Mononuclear cell (primary cell): ENCODE results near the gene CD74. TPM values are rescaled to one million over a fixed set of nuclear protein-coding genes. Genes with fewer than 3 reads are reported as not detected.
"Not testable (repeated sequence)": the region's sequence is repeated elsewhere in the genome, so short reads cannot be mapped to it uniquely, and the experiment has no call there.

ENCODE experiments used
- H3K27me3 ChIP-seq: 2 replicates; pipeline ENCODE4 v1.6.0; 2011; ENCODE audit warnings: low read length, control low read depth; ENCODE audit not compliant: insufficient read depth
- H3K4me1 ChIP-seq: 2 replicates; pipeline ENCODE4 v1.5.1; 2011; ENCODE audit warnings: mild to moderate bottlenecking, low read length, control low read depth; ENCODE audit not compliant: insufficient read depth
- H3K4me3 ChIP-seq: 2 replicates; pipeline ENCODE4 v1.5.1; 2011; ENCODE audit warnings: mild to moderate bottlenecking, low read length, moderate library complexity
- H3K9me3 ChIP-seq: 2 replicates; pipeline ENCODE4 v1.5.1; 2011; ENCODE audit warnings: low read depth, mild to moderate bottlenecking, control low read depth, low read length
- total RNA-seq: library from RNA; depleted of rRNA; stranded (reverse); fragments of >200 nt; gene quantifications from one replicate; pipeline ENCODE4 v1.2.3, GENCODE V29; 2012

CD74 gene
- total RNA-seq = 2,135 TPM

DNA sequence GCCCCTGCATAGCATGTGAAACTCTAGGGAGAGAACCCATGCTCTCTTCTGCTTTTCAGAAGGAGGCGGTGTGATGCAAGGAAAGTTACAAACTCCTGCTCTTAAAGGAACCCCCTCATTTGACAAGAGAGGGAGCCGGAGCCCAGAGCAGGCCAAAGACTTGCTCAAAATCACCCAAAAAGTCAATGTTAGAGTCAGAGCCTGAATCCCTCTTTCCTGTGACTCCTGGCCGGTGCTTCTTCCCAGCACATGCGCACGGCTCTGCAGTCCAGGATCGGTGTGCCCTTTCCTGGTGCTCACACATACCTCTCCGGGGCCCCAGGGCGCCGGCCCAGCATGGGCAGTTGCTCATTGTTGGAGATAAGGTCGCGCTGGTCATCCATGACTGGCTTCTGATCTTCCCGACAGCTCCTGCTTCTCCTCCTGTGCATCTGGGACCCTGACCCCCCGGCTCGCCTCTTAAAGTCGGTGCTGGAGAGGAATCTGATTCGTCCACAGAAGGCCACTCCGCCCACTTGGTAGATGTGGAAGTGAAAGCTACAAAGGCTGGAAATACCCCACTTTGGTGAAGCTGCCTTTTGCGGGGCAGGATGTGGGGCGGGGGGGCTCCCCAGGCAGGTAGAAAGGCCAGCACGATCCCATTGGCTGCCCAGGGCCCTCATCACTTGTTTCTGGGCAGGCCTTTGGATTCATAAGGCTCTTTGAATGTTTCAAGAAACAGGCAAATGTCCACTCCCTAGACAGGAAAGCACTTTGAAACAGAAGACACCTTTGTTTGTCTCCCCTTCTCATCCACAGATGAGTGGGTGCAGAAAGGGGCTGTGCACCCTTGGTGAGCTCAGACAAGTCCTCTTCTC is at the start of gene CD74:
TSS of gene CD74 (minus strand) at position 592 of the 857 bp plus-strand sequence. CDS start at position 431, 161 bp downstream.
- Histone ChIP-seq H3K9me3 (no peaks in the 10 kb centered on the region), H3K4me1 (peaks cover 68% of the 10 kb centered on the region), H3K4me3 (peak within 1 kb of the TSS; percentile 97)

DNA sequence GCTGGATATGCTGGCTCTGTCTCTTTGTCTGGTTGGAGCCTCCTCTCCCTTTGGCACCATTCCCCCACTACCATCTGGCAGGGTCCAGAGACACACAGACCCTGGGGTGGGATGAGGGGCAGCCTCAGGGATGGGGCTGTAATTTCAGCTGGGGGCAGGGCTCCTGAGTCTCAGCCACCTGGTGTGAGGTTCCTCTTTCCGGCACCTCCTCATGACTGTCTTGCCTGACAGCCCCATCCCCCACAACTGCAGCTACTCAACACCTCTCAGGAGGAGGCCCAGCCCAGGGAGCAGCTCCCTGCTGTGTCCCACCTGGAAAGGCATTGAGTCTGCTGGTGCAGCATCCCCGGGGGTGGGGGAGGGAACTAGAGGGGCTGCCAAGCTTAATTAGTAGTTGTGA is 48.5 kb upstream of the CD74 start:
- H3K4me3 ChIP-seq = no peak overlapping the region
- no peaks in the 10 kb centered on the region for H3K9me3 ChIP-seq
- no peaks in the 10 kb centered on the region for H3K27me3 ChIP-seq
- H3K4me1 ChIP-seq = peaks cover 41% of the 10 kb centered on the region

More for the DNA sequence above, at the start of gene CD74:
- H3K27me3 ChIP-seq = no peaks in the 10 kb centered on the region

DNA sequence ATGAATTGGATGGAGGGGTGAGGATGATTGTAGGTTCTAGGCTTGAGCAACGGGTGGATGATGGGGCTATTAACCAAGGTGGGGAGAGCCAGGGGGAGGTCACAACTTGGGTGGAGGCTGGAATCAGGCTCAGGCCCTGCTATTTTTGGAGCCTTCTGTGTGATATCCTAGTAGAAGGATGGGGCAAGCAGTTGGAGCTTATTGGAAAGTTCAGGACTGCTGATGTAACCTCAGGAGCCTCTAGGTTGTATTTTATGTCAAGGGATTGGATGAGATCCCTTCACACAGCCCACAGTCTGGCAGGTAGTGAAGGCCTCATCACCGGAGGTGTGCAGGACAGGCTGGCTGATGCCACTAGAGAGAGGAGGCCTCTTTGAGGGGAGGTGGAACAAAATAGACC is 48.1 kb upstream of the CD74 start:
- Histone ChIP-seq H3K4me3 (no peak overlapping the region), H3K27me3 (no peaks in the 10 kb centered on the region), H3K9me3 (no peaks in the 10 kb centered on the region), H3K4me1 (peaks cover 37% of the 10 kb centered on the region)

DNA sequence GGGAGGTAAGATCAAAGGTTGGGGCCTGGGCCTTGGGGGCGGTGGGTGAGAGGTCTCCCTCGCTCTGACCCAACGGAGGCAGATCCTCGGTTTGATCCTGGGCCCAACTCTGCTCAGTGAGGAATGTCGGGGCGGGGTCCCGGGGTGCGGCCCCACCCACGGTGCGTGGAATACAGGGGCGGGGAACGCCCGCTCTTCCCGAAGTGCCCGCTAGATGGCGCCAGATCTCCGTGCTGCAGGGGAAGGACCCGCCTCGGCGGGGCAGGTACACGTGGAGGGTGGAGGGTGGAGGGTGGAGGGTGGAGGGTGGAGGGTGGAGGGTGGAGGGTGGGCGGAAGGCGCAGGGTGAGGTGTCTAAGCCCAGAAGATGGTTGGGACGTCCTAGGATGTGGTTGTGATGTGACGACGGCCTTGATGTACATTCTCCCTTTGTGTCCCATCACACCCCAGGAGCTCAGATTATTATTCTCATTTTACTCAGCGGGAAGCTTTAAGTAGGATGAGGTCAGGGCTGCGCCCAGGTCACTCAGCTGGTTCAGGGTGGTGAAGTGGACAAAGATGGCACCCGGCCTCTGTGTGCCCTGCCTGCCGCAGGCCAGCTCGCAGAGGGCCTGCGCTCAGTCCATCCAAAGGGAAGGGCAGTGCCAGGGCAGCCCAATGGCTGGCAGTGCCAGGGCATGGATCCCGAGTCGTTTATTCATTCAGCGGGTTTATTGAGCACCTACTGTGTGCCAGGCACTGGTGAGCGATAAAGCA is 46.3 kb upstream of the CD74 start:
- Histone ChIP-seq H3K27me3 (no peaks in the 10 kb centered on the region), H3K9me3 (no peaks in the 10 kb centered on the region), H3K4me3 (no peak overlapping the region), H3K4me1 (peaks cover 50% of the 10 kb centered on the region)

DNA sequence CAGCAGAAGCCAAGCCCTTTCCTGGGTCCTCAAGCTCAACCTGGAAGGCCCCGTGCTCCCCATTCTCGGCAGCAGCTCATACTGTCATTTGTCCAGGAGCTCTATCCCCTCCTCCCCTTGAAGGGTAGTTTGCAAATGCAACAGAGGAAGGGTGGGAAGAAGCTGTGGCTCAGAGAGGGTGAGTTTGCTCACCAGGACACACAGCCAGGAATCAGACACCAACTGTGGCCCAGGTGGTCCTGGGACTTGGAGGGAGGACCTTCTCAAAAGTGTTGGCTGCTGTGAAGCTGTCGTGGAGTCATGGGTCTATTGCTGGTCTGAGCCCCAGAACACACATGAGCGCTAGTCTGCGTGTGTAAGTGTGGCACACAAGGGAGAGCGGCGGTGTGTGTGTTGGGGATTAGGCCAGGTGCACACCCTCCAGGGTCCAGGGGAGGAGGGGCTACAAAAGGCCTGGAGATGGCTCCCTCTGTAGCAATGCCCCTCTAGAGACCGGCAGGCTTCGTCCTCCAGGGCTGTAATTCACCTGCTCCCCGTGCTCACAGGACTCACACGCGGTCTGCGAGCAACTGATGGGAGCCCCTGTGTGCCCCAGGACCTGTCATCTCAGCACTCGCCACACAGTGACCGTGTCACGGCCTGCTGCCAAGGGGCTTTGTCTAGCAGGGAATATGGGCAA is 45.0 kb upstream of the CD74 start:
- no peaks in the 10 kb centered on the region for H3K27me3 ChIP-seq
- H3K9me3 ChIP-seq = no peaks in the 10 kb centered on the region
- peaks cover 63% of the 10 kb centered on the region for H3K4me1 ChIP-seq
- no peak overlapping the region for H3K4me3 ChIP-seq

DNA sequence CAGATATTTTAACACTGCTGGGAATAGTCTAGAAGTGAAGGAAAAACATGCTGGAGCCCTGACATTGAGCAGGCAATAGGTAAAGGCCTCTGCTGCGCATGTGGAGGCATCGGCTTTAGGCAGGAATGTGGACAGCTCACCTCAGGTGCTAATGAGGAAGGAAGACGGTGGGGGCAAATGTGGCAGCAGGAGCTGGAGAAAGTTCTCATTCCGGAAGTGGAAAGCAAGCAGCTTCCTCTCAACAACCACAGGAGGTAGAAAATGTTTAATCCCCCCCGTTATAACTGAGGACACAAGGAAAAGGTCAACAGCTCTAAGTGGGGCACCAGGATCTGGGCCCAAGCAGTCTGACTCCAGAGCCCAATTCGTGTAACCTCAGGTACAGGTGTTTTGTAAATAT is 44.4 kb upstream of the CD74 start:
- H3K4me3 ChIP-seq = no peak overlapping the region
- H3K4me1 ChIP-seq = peaks cover 65% of the 10 kb centered on the region
- H3K9me3 ChIP-seq = no peaks in the 10 kb centered on the region
- H3K27me3 ChIP-seq = no peaks in the 10 kb centered on the region

DNA sequence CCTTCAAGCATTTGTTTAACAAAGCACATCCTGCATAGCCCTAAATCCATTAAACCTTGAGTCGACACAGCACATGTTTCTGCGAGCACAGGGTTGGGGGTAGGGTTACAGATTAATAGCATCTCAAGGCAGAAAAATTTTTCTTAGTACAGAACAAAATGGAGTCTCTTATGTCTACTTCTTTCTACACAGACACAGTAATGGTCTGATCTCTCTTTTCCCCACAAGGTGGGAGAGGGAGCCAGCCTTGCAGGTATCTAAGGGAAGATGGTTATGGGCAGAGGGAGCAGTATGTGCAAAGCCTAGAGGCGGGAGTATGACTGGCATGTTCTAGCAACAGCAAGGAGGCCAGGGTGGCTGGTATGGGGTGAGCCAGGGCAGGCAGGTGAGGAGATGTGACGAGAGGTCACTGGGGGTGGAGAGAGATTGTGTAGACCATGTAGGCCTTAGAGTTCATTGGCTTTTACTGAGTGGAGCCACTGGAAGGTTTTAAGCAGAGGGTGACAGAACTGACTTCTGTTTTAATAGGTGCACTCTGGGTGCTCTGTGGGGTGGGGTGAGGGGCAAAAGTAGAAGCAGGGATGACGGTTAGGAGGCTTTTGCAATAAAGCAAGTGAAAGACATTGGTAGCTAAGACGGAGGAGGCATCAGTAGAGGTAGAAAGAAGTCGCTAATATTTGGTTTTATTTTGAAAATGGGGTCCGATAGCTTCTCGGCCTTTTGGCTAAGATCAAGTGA is 42.0 kb upstream of the CD74 start:
- no peak overlapping the region for H3K4me3 ChIP-seq
- no peaks in the 10 kb centered on the region for H3K27me3 ChIP-seq
- H3K9me3 ChIP-seq = no peaks in the 10 kb centered on the region
- peaks cover 49% of the 10 kb centered on the region for H3K4me1 ChIP-seq

DNA sequence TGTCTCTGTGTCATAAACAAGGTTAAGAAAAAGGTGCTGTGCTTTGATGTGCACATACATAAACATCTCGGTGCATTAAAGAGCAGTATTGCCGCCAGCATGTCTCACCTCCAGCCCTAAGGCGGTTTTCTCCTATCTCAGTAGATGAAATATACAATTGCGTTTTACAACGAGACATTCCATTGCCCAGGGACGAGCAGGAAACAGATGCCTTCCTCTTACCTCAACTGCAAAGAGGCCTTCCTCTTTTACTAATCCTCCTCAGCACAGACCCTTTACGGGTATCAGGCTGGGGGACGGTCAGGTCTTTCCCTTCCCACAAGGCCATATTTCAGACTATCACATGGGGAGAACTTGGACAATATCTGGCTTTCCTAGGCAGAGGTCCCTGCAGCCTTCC is 41.3 kb upstream of the CD74 start:
- not testable (repeated sequence) for H3K4me3 ChIP-seq, H3K27me3 ChIP-seq, H3K9me3 ChIP-seq
- H3K4me1 ChIP-seq = peaks cover 46% of the 10 kb centered on the region

DNA sequence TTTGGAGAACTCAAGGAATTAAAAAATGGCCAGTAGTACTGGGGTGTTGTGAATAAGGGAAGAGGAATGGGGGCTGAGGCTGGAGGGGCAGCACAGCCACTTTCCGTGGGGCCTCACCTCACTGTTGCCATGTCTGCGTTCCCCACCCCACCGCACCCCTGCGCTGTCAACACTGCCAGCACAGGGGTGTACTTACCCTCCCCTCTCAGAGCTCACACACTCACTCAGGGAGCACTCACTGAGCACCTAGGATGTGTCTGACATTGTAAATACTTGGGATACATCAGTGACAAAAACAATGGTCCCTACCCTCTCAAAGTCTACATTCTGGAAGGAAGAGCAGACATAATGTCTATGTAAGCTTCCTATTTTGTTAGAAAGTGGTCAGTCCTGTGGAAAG is 40.2 kb upstream of the CD74 start:
- Histone ChIP-seq H3K4me3 (no peak overlapping the region), H3K27me3 (no peaks in the 10 kb centered on the region), H3K9me3 (no peaks in the 10 kb centered on the region), H3K4me1 (peaks cover 55% of the 10 kb centered on the region)

DNA sequence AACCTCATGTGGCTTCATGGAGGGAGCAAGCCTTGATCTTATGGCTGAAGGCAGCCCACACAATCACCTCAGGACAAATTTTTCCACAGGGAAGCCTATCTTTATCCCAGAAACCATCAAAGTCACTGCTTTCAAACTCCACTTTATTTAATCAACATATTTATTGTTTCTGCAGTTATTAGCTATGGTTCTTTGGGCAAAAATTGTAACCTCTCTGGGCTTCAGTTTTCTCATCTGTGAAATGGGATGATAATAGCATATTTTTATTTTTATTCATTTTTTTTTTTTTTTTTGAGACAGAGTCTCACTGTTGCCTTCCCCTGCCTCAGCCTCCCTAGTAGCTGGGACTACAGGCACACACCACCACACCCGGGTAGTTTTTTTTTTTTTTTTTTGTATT is 38.9 kb upstream of the CD74 start:
- H3K27me3 ChIP-seq = no peaks in the 10 kb centered on the region
- no peak overlapping the region for H3K4me3 ChIP-seq
- peaks cover 50% of the 10 kb centered on the region for H3K4me1 ChIP-seq
- H3K9me3 ChIP-seq = no peaks in the 10 kb centered on the region

DNA sequence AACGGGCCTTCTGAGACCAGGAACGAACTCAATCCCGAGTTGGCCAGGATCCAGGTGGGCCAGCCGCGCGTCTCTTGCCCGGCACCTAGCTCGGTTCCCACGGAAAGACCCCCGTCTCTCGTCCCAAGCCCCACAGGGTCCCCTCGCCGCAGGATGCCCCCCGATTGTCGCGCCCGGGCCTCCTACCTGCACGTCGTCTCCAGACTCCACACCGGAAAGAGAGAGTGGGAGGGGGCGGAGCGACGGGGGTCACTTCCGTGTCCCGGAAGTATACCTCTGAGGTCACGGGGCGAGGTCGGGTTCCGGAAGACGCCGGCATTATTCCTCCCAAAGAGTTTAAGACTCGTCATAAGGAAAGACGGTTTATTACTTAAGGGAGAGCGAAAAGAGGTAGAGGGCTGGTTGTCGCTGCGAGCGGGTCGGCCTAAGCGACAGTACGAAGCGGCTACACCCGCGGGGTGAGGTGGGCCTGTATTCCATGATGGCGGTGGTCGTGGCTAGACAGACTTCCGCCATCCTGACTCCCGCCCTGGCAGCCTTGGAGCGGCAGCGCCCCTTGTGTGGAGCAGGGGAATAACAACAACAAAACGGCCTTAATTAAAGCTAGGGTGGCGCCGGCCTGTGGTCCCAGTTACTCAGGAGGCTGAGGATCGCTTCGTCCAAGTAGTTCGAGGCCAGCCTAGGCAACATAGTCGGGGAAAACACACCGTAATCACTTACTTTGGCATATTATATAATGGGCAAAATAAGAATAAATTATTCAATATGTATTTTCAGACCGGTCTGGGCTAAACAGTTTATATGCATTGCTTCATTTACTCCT is 37.0 kb upstream of the CD74 start, which contains the start of gene RPS14:
TSS of gene RPS14 (minus strand) at position 223 of the 823 bp plus-strand sequence. CDS start 2,006 bp downstream, outside the sequence.
- no peaks in the 10 kb centered on the region for H3K27me3 ChIP-seq

DNA sequence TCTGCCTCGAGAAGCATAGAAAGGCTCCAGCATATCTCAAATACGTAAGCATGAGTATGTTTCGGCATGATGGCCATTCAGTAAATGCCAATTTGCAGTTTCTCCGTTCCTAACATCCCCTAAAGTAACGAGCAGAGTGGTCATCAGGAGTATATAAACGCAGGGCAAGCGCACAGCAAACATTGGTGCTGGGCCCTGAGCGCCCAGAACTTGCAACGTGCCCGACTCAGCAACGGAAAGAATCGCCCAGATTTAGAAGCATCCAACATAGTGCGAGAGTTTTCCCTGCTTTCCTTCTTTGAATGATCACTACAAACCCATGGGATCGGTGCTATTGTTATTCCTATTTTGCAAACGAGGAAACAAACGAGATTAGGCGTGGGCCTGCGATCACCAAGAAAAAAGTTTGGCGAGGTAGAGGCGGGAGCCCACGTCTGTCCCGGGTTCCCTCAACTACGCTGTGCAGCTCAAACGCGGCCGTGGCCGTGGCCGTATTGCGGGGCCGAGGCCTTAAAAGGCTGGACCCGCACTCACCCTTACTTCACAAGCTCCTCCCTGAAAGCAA is 36.3 kb upstream of the CD74 start:
- H3K9me3 ChIP-seq = no peaks in the 10 kb centered on the region
- H3K27me3 ChIP-seq = no peaks in the 10 kb centered on the region
- peaks cover 36% of the 10 kb centered on the region for H3K4me1 ChIP-seq
- H3K4me3 ChIP-seq = peak overlapping the region; percentile 79

More for the DNA sequence above, 37.0 kb upstream of the CD74 start, which contains the start of gene RPS14:
- Histone ChIP-seq H3K4me1 (peaks cover 43% of the 10 kb centered on the region), H3K4me3 (peak within 1 kb of the TSS; percentile 79), H3K9me3 (no peaks in the 10 kb centered on the region)

DNA sequence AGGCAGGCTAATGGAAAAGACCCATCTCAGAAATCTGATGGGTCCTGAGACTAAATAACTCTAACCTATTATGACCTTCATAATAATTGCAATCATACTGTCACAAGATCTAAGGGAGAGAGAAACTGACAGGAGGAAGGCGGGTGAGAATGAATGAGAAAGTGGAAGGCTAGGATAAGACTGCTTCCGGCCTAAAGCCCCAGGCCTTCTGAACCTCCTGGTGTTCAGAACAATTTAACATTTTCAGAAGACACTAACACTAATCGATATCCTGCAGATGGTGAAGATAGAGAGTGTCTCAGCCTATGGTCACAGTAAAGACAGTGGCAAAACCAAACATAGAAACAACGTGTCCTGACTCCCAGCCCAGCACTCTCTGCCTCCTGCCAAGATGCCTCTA is 35.6 kb upstream of the CD74 start:
- H3K4me3 ChIP-seq = peak overlapping the region; percentile 79
- H3K27me3 ChIP-seq = no peaks in the 10 kb centered on the region
- H3K9me3 ChIP-seq = no peaks in the 10 kb centered on the region

More for the DNA sequence above, 35.6 kb upstream of the CD74 start:
- H3K4me1 ChIP-seq = peaks cover 29% of the 10 kb centered on the region
